Aortic smooth muscle cell (primary cell): ENCODE data around the gene DSTYK. TPM values are rescaled to one million over a fixed set of nuclear protein-coding genes. Genes with fewer than 3 reads are reported as not detected.

Experiments used
- total RNA-seq: library from RNA; depleted of rRNA; stranded (reverse); fragments of >200 nt; gene quantifications from 2 replicates; pipeline ENCODE4 v1.2.3, GENCODE V29; 2014

Gene DSTYK
- total RNA-seq: 16.5 and 18.5 TPM in 2 replicates

DNA sequence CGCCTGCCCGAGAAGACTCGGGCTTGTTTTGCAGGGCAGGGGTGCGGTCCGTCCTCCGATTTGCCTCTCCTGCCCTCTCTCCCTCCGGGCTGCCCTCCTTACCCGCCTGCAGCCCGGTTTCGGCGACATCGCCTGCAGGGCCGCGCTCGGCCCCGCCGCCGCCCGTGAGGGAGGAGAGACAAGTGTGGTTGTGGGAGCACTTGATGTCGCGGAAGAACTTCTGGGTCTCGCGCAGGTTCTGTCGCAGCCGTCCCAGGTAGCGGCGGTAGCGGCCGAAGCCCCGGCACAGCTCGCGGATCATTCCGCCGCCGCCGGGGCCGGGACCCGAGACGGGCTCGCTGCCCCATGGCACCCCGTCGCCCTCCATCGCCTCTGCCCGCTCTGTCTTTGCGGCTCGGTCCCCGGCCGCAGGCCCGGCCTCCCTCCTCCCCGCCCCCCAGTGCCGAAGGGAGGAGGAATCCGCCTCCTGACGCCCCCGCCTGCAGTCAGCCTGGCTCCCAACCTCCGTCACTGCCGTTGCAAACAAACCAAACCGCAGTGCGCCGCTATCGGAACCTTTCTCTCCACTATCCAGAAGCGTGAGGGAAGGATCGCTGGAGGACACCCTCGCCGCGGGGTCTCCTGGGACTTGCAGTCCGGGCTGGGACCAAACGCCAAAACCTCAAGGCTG, at the start of gene DSTYK:
Gene DSTYK, minus strand, starts transcription at position 534 of the 670 bp plus-strand sequence. Its CDS starts 167 bp downstream, at position 367.

GRCh38 chr1:205227584-205228013, 16.1 kb upstream of the DSTYK start, which contains the start of gene TMCC2:
Gene TMCC2 (plus strand): TSS chr1:205227946. CDS start chr1:205228565, 619 bp downstream.

GRCh38 chr1:205121660-205122488, 89.6 kb downstream of the DSTYK start, which contains the start of gene RBBP5:
Gene RBBP5 (minus strand): TSS chr1:205121978. CDS start chr1:205121873, 105 bp downstream.

Other genes with a start within 250 kb of the DSTYK start
- gene CNTN2, start 168.5 kb downstream of the DSTYK start, total RNA-seq: not detected in 2 replicates
- gene TMEM81, start 127.2 kb downstream of the DSTYK start, total RNA-seq: 1.2 and 1.6 TPM in 2 replicates
- gene RBBP5, start 89.7 kb downstream of the DSTYK start, total RNA-seq: 13.5 and 13.7 TPM in 2 replicates
- gene TMCC2, start 16.2 kb upstream of the DSTYK start, total RNA-seq: 0.53 and 0.68 TPM in 2 replicates
- gene NUAK2, start 110.0 kb upstream of the DSTYK start, total RNA-seq: 2.0 and 2.5 TPM in 2 replicates
- gene KLHDC8A, start 145.2 kb upstream of the DSTYK start, total RNA-seq: not detected in 2 replicates
- not detected in 2 replicates for gene LEMD1, start 210.4 kb upstream of the DSTYK start, total RNA-seq
- gene BLACAT1, start 244.3 kb upstream of the DSTYK start, total RNA-seq: not detected in 2 replicates